OCI-LY7 (cell line): Measurements from ENCODE around the gene PRSS38. TPM values are rescaled to one million over a fixed set of nuclear protein-coding genes. Genes with fewer than 3 reads are reported as not detected.

Experiments
- BruUV-seq: library from RNA; stranded (reverse); fragments of 400-500 nt; replicated peaks from 2 replicates; lab custom pipeline; 2021; lab: Mats Ljungman, UMichigan
- CTCF ChIA-PET: fragments of 300-600 bp; sonication (Branson Sonifier 250); formaldehyde crosslinking; loops from one replicate; lab custom pipeline; 2022; ENCODE audit warnings: antibody characterized with exemption; ENCODE audit not compliant: unreplicated experiment; lab: Charles Lee
- POLR2A ChIA-PET: fragments of 300-600 bp; sonication (Branson Sonifier 250); formaldehyde crosslinking; loops from one replicate; lab custom pipeline; 2022; ENCODE audit warnings: antibody characterized with exemption; lab: Charles Lee
- DNase-seq: peaks from one replicate; pipeline ENCODE4 v3.0.0-alpha.2; 2015; ENCODE audit warnings: low spot score
- H2AFZ ChIP-seq: fragments of 200-600 bp; sonication (generic), shearing (Covaris generic); 2 replicates; pipeline ENCODE4 v1.6.1; 2014; ENCODE audit warnings: mild to moderate bottlenecking, antibody characterized with exemption, low read length, moderate library complexity
- H3K27ac ChIP-seq: fragments of 200-600 bp; sonication (generic); 2 replicates; pipeline ENCODE4 v1.5.1; 2014; ENCODE audit warnings: mixed run types, low read depth, mild to moderate bottlenecking, moderate library complexity, low read length, inconsistent platforms; ENCODE audit not compliant: poor library complexity, severe bottlenecking
- H3K36me3 ChIP-seq: fragments of 200-600 bp; sonication (generic); 2 replicates; pipeline ENCODE4 v1.6.1; 2014; ENCODE audit warnings: mild to moderate bottlenecking, antibody characterized with exemption, low read length, moderate library complexity, mixed read lengths; ENCODE audit not compliant: insufficient read depth
- H3K4me1 ChIP-seq: fragments of 200-600 bp; sonication (generic); 2 replicates; pipeline ENCODE4 v1.5.1; 2014; ENCODE audit warnings: mild to moderate bottlenecking, low read length; ENCODE audit not compliant: insufficient read depth, poor library complexity, severe bottlenecking
- H3K4me2 ChIP-seq: fragments of 200-600 bp; sonication (generic); 2 replicates; pipeline ENCODE4 v1.6.1; 2014; ENCODE audit warnings: mild to moderate bottlenecking, low read length
- H3K4me3 ChIP-seq: fragments of 200-600 bp; sonication (generic); 2 replicates; pipeline ENCODE4 v1.5.1; 2014; ENCODE audit warnings: mild to moderate bottlenecking, low read depth, low read length; ENCODE audit not compliant: poor library complexity, severe bottlenecking
- H3K79me2 ChIP-seq: fragments of 200-600 bp; sonication (generic); 2 replicates; pipeline ENCODE4 v1.6.1; 2016; ENCODE audit warnings: low read depth, mild to moderate bottlenecking, low read length, moderate library complexity, mixed read lengths; ENCODE audit not compliant: insufficient read depth
- H3K9me2 ChIP-seq: fragments of 200-600 bp; sonication (generic); 2 replicates; pipeline ENCODE4 v1.6.1; 2016; ENCODE audit warnings: mild to moderate bottlenecking, low read length, mixed read lengths; ENCODE audit not compliant: insufficient read depth
- H3K9me3 ChIP-seq: fragments of 200-600 bp; sonication (generic); 2 replicates; pipeline ENCODE4 v1.6.1; 2014; ENCODE audit warnings: mild to moderate bottlenecking, mixed run types, low read length, mixed read lengths
- H4K20me1 ChIP-seq: fragments of 200-600 bp; sonication (generic); 2 replicates; pipeline ENCODE4 v1.6.1; 2014; ENCODE audit warnings: mild to moderate bottlenecking, antibody characterized with exemption, low read length, moderate library complexity, mixed read lengths; ENCODE audit not compliant: insufficient read depth
- EZH2phosphoT487 ChIP-seq: fragments of 200-600 bp; sonication (generic); IDR thresholded peaks from 2 replicates; pipeline ENCODE4 v1.6.1; 2018; ENCODE audit warnings: low read depth, borderline replicate concordance, mild to moderate bottlenecking, mixed run types, antibody characterized with exemption, low read length, moderate library complexity, mixed read lengths
- intact Hi-C: fragments of 100-400 bp; cut with micrococcal nuclease; formaldehyde crosslinking; loops from one replicate; pipeline ENCODE4 v1.10.0; 2022; ENCODE audit not compliant: unreplicated experiment
- total RNA-seq, 2 experiments: library from RNA; depleted of rRNA in 1 of 2; stranded (reverse); fragments of >200 nt in 1 of 2; shearing (Covaris generic) in 1 of 2; gene quantifications; 2 replicates each; pipeline ENCODE4 v1.2.3, GENCODE V29; 2014 to 2022
- TF ChIP-seq, protein P1 (sequence below): fragments of 200-600 bp; sonication (generic); conservative IDR thresholded peaks from 2 replicates; pipeline ENCODE4 v1.5.1; 2014; ENCODE audit warnings: mild to moderate bottlenecking, antibody characterized with exemption, low read length, moderate library complexity, mixed read lengths

Gene PRSS38
- total RNA-seq, 2 experiments from 2014 or later: not detected

- Histone ChIP-seq H3K4me2 (no peak overlapping the region), H3K79me2 (no peaks in the 10 kb centered on the region), H3K27ac (no peak overlapping the region), H3K36me3 (no peaks in the 10 kb centered on the region), H3K9me3 (no peaks in the 10 kb centered on the region), H4K20me1 (no peaks in the 10 kb centered on the region), H2AFZ (no peak overlapping the region), H3K4me1 (no peaks in the 10 kb centered on the region), H3K9me2 (no peaks in the 10 kb centered on the region), H3K4me3 (no peak overlapping the region)
- DNase-seq: no peak
- ChIA-PET CTCF (no interaction called here), POLR2A (no interaction called here)
- intact Hi-C loops: no loop called here
- no peak for TF ChIP-seq EZH2phosphoT487
- TF ChIP-seq, protein P1, sequence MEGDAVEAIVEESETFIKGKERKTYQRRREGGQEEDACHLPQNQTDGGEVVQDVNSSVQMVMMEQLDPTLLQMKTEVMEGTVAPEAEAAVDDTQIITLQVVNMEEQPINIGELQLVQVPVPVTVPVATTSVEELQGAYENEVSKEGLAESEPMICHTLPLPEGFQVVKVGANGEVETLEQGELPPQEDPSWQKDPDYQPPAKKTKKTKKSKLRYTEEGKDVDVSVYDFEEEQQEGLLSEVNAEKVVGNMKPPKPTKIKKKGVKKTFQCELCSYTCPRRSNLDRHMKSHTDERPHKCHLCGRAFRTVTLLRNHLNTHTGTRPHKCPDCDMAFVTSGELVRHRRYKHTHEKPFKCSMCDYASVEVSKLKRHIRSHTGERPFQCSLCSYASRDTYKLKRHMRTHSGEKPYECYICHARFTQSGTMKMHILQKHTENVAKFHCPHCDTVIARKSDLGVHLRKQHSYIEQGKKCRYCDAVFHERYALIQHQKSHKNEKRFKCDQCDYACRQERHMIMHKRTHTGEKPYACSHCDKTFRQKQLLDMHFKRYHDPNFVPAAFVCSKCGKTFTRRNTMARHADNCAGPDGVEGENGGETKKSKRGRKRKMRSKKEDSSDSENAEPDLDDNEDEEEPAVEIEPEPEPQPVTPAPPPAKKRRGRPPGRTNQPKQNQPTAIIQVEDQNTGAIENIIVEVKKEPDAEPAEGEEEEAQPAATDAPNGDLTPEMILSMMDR: no peak
- no TSS peak for BruUV-seq
Observed at GRCh38 chr1:227883641-227884301, 68.3 kb downstream of the PRSS38 start.

GRCh38 chr1:227884370-227885134 lies 69.1 kb downstream of the PRSS38 start:
- DNase-seq: no peak
- no peaks in the 10 kb centered on the region for H3K4me1 ChIP-seq
- no TSS peak for BruUV-seq

More at GRCh38 chr1:227884370-227885134, 69.1 kb downstream of the PRSS38 start:
- intact Hi-C loops: no loop called here
- H3K9me2 ChIP-seq: no peaks in the 10 kb centered on the region
- POLR2A ChIA-PET: no interaction called here
- no peak overlapping the region for H3K4me3 ChIP-seq
- H3K79me2 ChIP-seq: no peaks in the 10 kb centered on the region
- no peaks in the 10 kb centered on the region for H3K9me3 ChIP-seq
- no peak overlapping the region for H2AFZ ChIP-seq
- H3K36me3 ChIP-seq: no peaks in the 10 kb centered on the region
- H3K4me2 ChIP-seq: no peak overlapping the region
- H4K20me1 ChIP-seq: no peaks in the 10 kb centered on the region
- CTCF ChIA-PET: no interaction called here
- no peak overlapping the region for H3K27ac ChIP-seq
- TF ChIP-seq, protein P1: no peak
- TF ChIP-seq EZH2phosphoT487: no peak
